Left ventricle myocardium superior (tissue), 1 donor: ENCODE measurements around the gene USP49. TPM values are rescaled to one million over a fixed set of nuclear protein-coding genes. Genes with fewer than 3 reads are reported as not detected.
"Not testable (repeated sequence)": the region's sequence is repeated elsewhere in the genome, so short reads cannot be mapped to it uniquely, and the experiment has no call there.

Experiments
- ATAC-seq: fragments of 200-7000 bp; cut with Tn5 transposase; one replicate; pipeline ENCODE4 v1.9.1; 2020; ENCODE audit warnings: mild to moderate bottlenecking, moderate library complexity
- DNase-seq: peaks from one replicate; pipeline ENCODE4 v3.0.0-alpha.2; 2020
- intact Hi-C: fragments of 100-400 bp; cut with micrococcal nuclease; formaldehyde crosslinking; loops from one replicate; pipeline ENCODE4 v1.11.0; 2022
- total RNA-seq: library from RNA; stranded (reverse); fragmentation: NEBNext Ultra II Directional; extraction: Animal tissue kit (Norgen Biotek cat#: 25700); gene quantifications from one replicate; pipeline ENCODE4 v1.2.1, GENCODE V29; 2021
- donor health status: DM: no; HTN: yes; CAD: no; lungs with severe emphysema.

Gene USP49
- total RNA-seq, 1 donor from 2014 or later: 1.3 TPM

DNA sequence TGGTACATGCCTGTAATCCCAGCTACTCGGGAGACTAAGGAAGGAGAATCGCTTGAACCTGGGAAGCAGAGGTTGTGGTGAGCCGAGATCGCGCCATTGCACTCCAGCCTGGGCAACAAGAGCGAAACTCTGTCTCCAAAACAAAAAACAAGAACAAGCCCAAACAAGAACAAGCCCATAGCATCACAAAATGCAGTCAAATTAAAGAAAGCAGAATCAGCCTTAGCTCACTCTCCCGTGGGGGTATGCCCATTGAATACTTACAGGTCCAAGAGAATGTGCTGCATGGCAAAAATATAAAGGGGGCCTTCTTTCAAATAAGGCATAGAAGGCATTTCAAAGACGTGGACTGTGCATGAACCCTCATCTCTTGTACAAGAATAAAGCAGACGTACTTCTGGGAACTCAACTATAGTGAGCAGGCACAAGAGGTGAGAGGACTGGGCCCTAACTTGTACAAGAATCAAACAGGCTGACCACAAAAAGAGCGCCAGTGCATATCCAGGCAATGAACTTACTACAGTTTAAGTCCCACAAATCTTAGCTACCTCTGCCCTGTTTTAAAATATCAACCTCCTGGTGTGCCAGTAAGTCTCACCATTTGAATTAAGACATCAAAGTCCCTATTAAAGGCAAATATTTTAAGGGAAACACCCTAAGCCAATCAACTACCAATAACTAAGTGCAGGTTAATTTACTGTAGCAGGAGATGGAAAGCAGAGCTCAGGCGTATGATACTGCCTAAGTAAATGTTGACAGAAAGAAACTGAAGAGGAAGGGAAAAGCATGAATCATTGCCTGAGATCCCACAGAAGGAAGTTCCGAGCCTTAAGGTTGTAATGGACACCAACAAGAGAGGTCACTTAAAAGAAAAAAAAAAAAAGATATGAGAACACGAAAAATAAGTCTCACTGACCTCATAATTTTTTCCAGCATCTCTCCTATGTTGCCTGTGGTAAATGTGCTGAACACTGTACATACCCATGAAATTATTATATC lies 70.3 kb downstream of the USP49 start:
- intact Hi-C loops: no loop called here
- ATAC-seq (no peak), DNase-seq (no peak)

DNA sequence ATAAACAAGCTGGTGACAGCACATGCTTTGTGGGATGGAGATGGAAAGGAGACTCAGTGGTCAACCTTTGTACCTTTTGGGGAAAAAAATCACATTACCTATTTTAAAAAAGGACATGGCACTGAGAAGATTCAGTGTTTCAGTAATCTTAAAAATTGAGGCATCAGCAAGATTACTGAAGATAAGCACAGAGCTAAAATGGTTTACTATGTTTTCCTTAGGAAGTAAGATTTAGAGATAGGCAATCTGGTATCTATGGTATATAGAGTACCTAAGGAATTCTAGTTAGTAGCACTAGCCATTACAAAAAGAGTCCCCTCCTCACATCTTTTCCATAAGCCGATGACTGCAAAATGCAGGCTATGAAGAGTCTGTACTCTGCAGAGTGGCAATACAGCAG lies 72.0 kb downstream of the USP49 start:
- intact Hi-C loops: no loop called here
- ATAC-seq: no peak
- no peak for DNase-seq

GRCh38 chr6:41822021-41822420 lies 73.2 kb downstream of the USP49 start:
- intact Hi-C loops: no loop called here
- no peak for ATAC-seq
- DNase-seq: no peak

DNA sequence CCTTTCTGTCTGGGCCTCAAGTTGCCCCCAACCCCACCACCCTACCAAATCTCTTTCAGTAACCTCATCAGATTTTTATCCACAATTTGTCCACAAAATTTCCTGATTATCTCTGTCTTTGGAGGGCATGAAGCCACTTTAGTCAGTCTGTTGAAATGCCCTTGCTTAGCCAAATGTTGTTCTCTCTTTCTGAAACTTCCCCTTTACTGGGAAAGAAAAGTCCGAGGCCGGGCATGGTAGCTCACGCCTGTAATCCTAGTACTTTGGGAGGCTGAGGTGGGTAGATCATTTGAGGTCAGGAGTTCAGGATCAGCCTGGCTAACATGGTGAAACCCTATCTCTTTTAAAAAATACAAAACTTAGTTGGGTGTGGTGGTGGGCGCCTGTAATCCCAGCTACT lies 73.9 kb downstream of the USP49 start:
- DNase-seq (no peak), ATAC-seq (no peak)
- intact Hi-C loops: no loop called here

DNA sequence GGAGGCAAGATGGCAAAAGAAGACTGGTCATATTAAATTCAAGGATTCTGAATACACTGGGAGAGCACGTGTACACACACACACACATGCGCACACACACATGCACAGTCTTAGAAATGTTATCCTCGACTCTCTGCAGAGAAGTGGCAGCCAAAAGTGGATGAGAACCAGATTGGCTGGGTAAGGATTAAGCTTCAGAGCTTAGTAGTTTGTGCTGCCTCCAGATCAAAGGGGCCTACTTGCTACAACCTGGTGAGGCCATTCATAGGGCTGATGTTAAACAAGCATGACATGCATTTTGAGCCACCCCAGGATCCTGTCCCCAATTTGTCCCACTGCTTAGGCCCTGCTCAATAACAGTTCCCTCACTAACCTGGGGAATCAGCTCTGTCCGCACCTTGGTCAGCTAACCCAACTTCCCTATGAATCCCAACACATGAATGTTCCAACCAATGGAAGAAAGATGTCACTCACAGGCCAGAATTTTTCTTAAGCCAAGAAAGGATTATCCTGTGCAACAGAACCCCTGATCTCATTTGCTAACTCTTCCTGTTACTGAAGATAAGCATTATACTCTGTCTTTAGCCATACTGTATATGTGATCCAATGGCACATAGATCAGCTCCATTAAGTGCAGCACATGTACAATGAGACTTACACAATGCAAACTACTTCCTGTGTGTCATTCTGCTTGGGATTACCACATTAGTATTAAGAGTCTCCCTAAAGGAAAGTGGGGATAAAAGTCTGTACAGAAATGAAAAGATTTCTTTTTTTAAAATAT lies 76.7 kb downstream of the USP49 start:
- ATAC-seq (no peak), DNase-seq (no peak)
- intact Hi-C loops: no loop called here

DNA sequence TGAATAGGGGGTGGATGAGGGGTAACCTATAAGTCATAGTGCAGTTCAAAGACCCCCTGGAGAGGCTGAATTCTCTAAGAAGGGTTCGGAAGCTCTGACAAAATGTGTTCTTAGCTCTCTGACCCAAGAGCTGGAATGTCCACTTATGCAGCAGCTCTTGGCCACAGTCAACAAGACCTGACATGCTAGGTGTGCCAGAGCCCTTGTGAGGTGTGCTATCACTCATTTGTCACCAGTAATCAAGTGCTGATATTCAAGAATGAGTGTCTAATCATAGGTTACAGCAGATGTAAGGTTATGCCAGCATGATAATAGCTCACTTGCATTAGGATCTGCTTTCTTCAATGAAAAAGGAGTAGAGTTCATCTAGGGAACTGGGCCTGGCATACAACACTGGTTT lies 79.6 kb downstream of the USP49 start:
- intact Hi-C loops: no loop called here
- ATAC-seq: peak; percentile 80
- DNase-seq: no peak

- ATAC-seq (no peak), DNase-seq (no peak)
- intact Hi-C loops: no loop called here
Observed at GRCh38 chr6:41814629-41815028, 80.5 kb downstream of the USP49 start.

GRCh38 chr6:41813956-41814355 lies 81.2 kb downstream of the USP49 start:
- intact Hi-C loops: no loop called here
- no peak for DNase-seq
- ATAC-seq: peak; percentile 63

- ATAC-seq: no peak
- DNase-seq: no peak
- intact Hi-C loops: no loop called here
Observed at GRCh38 chr6:41813469-41813868, 81.7 kb downstream of the USP49 start.

- intact Hi-C loops, DNase-seq, ATAC-seq: not testable (repeated sequence)
Observed at GRCh38 chr6:41811946-41812345, 83.2 kb downstream of the USP49 start.

DNA sequence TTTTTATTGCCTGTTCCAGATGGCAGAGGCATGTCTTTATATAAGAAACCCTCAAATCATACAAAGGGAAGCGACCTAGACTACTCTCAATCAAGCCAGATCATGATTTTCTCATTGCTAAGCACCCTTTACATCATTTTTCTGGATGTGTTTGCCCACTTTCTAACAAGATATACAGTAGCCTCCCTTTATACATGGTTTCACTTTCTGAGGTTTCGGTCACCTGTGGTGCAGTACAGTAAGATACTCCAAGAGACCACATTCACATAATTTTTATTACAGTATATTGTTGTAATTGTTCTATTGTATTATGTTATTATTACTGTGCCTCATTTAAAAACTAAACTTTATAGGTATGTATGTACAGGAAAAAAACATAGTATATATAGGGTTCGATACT lies 84.1 kb downstream of the USP49 start:
- intact Hi-C loops: no loop called here
- ATAC-seq (no peak), DNase-seq (no peak)

- intact Hi-C loops: no loop called here
- no peak for ATAC-seq
- no peak for DNase-seq
Observed at GRCh38 chr6:41805830-41806774, 89.1 kb downstream of the USP49 start.

DNA sequence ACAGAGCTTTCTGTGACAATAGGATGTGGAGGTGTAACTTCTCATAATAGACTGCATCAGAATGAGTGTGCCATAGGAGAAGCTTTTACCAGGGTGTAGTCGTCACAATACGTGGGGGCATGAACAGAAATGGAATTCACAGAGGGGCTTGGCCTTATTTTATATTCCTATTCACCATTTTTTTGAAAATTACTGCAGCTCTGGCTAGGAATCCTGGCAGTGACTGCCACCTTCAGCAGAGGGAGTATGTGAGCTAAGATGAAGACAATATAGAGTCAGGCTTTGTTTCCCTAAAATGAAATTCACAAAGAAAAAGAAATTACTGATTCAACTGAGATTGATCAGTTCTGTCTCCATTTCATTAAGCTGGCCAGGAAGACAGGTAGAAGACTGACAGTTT lies 93.8 kb downstream of the USP49 start:
- DNase-seq: no peak
- ATAC-seq: no peak
- intact Hi-C loops: no loop called here

GRCh38 chr6:41799559-41799911 lies 95.6 kb downstream of the USP49 start:
- DNase-seq (no peak), ATAC-seq (no peak)
- intact Hi-C loops: no loop called here

DNA sequence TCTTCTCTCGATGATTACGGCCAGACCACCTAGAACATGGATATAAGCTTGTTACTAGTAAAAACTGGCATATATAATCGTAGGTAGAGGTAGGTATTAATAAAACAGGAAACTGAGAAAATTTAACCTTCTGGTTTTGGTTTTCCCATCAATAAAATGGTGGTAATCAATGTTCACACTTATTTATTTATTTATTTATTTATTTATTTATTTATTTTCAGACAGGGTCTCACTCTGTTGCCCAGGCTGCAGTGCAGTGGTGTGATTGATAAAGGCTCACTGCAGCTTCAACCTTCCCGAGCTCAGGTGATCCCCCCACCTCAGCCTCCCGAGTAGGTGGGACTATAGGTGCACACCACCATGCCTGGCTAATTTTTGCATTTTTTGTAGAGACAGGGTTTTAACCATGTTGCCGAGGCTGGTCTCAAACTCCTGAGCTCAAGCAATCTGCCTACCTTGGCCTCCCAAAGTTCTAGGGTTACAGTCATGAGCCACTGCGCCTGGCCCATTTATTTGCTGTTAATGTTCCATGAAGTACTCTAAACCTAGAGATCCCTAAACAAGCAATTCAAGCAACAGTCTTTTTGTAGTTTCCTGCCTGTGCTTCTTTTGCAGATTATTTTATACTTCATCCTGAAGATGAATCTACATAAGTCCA lies 96.1 kb downstream of the USP49 start:
- intact Hi-C loops: no loop called here
- ATAC-seq (no peak), DNase-seq (no peak)

GRCh38 chr6:41796474-41796873 lies 98.7 kb downstream of the USP49 start:
- DNase-seq (no peak), ATAC-seq (no peak)
- intact Hi-C loops: no loop called here

- intact Hi-C loops: loop anchor here (5.0 kb wide), 1 partner anchor 130 kb away; the partner anchor contains the start of genes BYSL and MED20
- no peak for DNase-seq
- ATAC-seq: no peak
Observed at GRCh38 chr6:41791984-41792383, 103.2 kb downstream of the USP49 start.

GRCh38 chr6:41791305-41791704 lies 103.9 kb downstream of the USP49 start:
- intact Hi-C loops: loop anchor here (5.0 kb wide), 1 partner anchor 131 kb away; the partner anchor contains the start of genes BYSL and MED20
- ATAC-seq (no peak), DNase-seq (no peak)

DNA sequence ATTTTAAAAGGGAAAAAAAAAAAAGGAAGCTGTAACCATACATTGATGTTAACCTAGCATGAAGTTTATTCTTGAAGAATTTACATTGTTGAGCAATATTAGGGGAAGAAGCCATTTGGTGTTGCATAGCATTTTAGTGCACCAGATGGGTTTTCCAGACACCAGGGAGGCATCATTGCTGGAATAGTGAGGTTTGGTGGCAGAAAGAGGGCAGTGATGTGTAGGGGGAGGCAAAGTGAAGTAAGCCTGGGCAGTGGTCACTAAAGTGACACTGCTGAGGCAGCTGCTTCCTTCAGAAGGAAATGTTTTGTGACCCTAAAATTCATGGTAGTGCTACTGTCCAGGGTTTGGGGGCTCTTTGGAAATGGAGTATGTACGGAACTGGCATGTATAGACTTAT lies 105.1 kb downstream of the USP49 start:
- intact Hi-C loops: loop anchor here (5.0 kb wide), 1 partner anchor 132 kb away; the partner anchor contains the start of genes BYSL and MED20
- no peak for ATAC-seq
- DNase-seq: no peak
